WERI-Rb-1 (cell line): Measurements from ENCODE around the gene ZNF652.

Experiments used
- DNase-seq: peaks from one replicate; pipeline ENCODE4 v3.0.0-alpha.2; 2020
- H3K27ac ChIP-seq: fragments of 250-450 bp; sonication (Bioruptor Pico); 2 replicates; pipeline ENCODE4 v1.5.1; 2020; ENCODE audit warnings: mild to moderate bottlenecking, moderate library complexity
- H3K27me3 ChIP-seq: fragments of 250-450 bp; sonication (Bioruptor Pico); 2 replicates; pipeline ENCODE4 v1.5.1; 2021; ENCODE audit warnings: mild to moderate bottlenecking, low read depth, moderate library complexity; ENCODE audit not compliant: insufficient read depth, severe bottlenecking
- H3K36me3 ChIP-seq: fragments of 250-450 bp; sonication (Bioruptor Pico); 2 replicates; pipeline ENCODE4 v1.5.1; 2020; ENCODE audit warnings: mild to moderate bottlenecking, moderate library complexity
- H3K4me3 ChIP-seq: 2 replicates; pipeline ENCODE4 v1.5.1; 2011; ENCODE audit warnings: low read depth, mild to moderate bottlenecking, control low read depth, low read length
- H3K9me3 ChIP-seq: fragments of 250-450 bp; sonication (Bioruptor Pico); 2 replicates; pipeline ENCODE4 v1.5.1; 2021; ENCODE audit warnings: mild to moderate bottlenecking, moderate library complexity; ENCODE audit not compliant: severe bottlenecking
- CTCF ChIP-seq: IDR thresholded peaks from 2 replicates; pipeline ENCODE4 v1.5.1; 2011; ENCODE audit warnings: low read depth, mild to moderate bottlenecking, control low read depth, inconsistent platforms, low read length

The ZNF652 gene

GRCh38 chr17:49375544-49375943, 13.5 kb upstream of the ZNF652 start:
- no peaks in the 10 kb centered on the region for H3K27me3 ChIP-seq
- DNase-seq, result no peak
- TF ChIP-seq CTCF, result no peak
- peaks cover 13% of the 10 kb centered on the region for H3K9me3 ChIP-seq
- no peak overlapping the region for H3K27ac ChIP-seq
- no peaks in the 10 kb centered on the region for H3K36me3 ChIP-seq
- H3K4me3 ChIP-seq, result no peak overlapping the region

GRCh38 chr17:49373115-49373514, 11.1 kb upstream of the ZNF652 start:
- Histone ChIP-seq H3K9me3 (peaks cover 4% of the 10 kb centered on the region), H3K27me3 (no peaks in the 10 kb centered on the region), H3K27ac (no peak overlapping the region), H3K36me3 (no peaks in the 10 kb centered on the region), H3K4me3 (no peak overlapping the region)
- no peak for TF ChIP-seq CTCF
- no peak for DNase-seq

- no peak overlapping the region for H3K4me3 ChIP-seq
- no peak for DNase-seq
Observed at GRCh38 chr17:49372425-49372824, 10.4 kb upstream of the ZNF652 start.

GRCh38 chr17:49370971-49371834, 9.2 kb upstream of the ZNF652 start:
- no peaks in the 10 kb centered on the region for H3K27me3 ChIP-seq
- TF ChIP-seq CTCF, result no peak
- no peaks in the 10 kb centered on the region for H3K36me3 ChIP-seq
- no peak for DNase-seq
- no peak overlapping the region for H3K27ac ChIP-seq
- no peaks in the 10 kb centered on the region for H3K9me3 ChIP-seq
- H3K4me3 ChIP-seq, result no peak overlapping the region

More at GRCh38 chr17:49372425-49372824, 10.4 kb upstream of the ZNF652 start:
- Histone ChIP-seq H3K27ac (no peak overlapping the region), H3K27me3 (no peaks in the 10 kb centered on the region), H3K36me3 (no peaks in the 10 kb centered on the region), H3K9me3 (peaks cover 4% of the 10 kb centered on the region)
- TF ChIP-seq CTCF, result no peak

- no peak for TF ChIP-seq CTCF
- DNase-seq, result no peak
- Histone ChIP-seq H3K36me3 (no peaks in the 10 kb centered on the region), H3K27me3 (no peaks in the 10 kb centered on the region), H3K9me3 (no peaks in the 10 kb centered on the region), H3K4me3 (no peak overlapping the region), H3K27ac (no peak overlapping the region)
Observed at GRCh38 chr17:49369760-49370159, 7.7 kb upstream of the ZNF652 start.
